ENCODE measurements around the gene COL4A1.

DNA sequence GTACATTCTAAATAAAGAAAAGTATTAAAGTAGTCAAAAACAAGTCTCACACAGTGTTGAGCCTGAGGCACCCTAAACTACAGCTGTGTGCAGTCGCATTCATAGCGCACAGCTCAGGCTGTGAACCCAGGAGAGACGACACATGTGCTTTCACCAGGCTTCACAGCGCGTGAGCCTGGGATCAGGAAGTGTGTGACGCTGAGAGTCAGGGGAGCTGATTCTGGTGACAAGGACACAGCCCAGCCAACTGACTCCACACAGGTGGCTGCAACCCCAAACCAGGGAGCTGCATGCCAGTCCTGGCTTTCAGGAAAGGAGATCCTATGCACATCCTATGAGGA lies 41.6 kb downstream of the COL4A1 start:
- TF ChIP-seq POLR2AphosphoS5 (IDR thresholded peaks at IDR 0.05; ENCODE audit: insufficient read depth in 1 of 2, low read depth in 1 of 2) (no peak), POLR2A (IDR thresholded peaks at IDR 0.05) (no peak)

Data from vagina (tissue), 2 donors.